Stimulated activated CD8-positive, alpha-beta memory T cell treated with anti-CD3 and anti-CD28 coated beads, Interleukin-7, amount 100 ng/mL, for 24 hours (primary cell): ENCODE results near the gene FAM177B.
"Not testable (repeated sequence)": the region's sequence is repeated elsewhere in the genome, so short reads cannot be mapped to it uniquely, and the experiment has no call there.

Experiments used
- DNase-seq: peaks from one replicate; pipeline ENCODE4 v3.0.0-alpha.2; 2020; ENCODE audit warnings: low read depth

The FAM177B gene

GRCh38 chr1:222741630-222742457 is 4.8 kb downstream of the FAM177B start:
- not testable (repeated sequence) for DNase-seq

GRCh38 chr1:222749927-222750326 is 12.9 kb downstream of the FAM177B start:
- DNase-seq, result no peak

- no peak for DNase-seq
Measured at GRCh38 chr1:222750651-222751050, 13.6 kb downstream of the FAM177B start.

GRCh38 chr1:222751255-222751654 is 14.3 kb downstream of the FAM177B start:
- DNase-seq, result no peak

GRCh38 chr1:222754366-222755139 is 17.6 kb downstream of the FAM177B start:
- no peak for DNase-seq

- no peak for DNase-seq
Measured at GRCh38 chr1:222757646-222758268, 20.8 kb downstream of the FAM177B start.

GRCh38 chr1:222759451-222760035 is 22.5 kb downstream of the FAM177B start:
- no peak for DNase-seq

GRCh38 chr1:222761083-222761482 is 24.1 kb downstream of the FAM177B start:
- DNase-seq, result no peak

GRCh38 chr1:222762178-222762577 is 25.2 kb downstream of the FAM177B start:
- not testable (repeated sequence) for DNase-seq

GRCh38 chr1:222767152-222767571 is 30.2 kb downstream of the FAM177B start:
- DNase-seq, result no peak

- no peak for DNase-seq
Measured at GRCh38 chr1:222768592-222768991, 31.6 kb downstream of the FAM177B start.

- no peak for DNase-seq
Measured at GRCh38 chr1:222769181-222769580, 32.2 kb downstream of the FAM177B start.

GRCh38 chr1:222769971-222770620 is 33.1 kb downstream of the FAM177B start:
- DNase-seq, result no peak

GRCh38 chr1:222772996-222773379 is 36.0 kb downstream of the FAM177B start:
- DNase-seq, result no peak

- DNase-seq, result no peak
Measured at GRCh38 chr1:222777463-222777862, 40.5 kb downstream of the FAM177B start.

- DNase-seq, result no peak
Measured at GRCh38 chr1:222777977-222778376, 41.0 kb downstream of the FAM177B start.

GRCh38 chr1:222781251-222781650 is 44.2 kb downstream of the FAM177B start:
- no peak for DNase-seq

- DNase-seq, result no peak
Measured at GRCh38 chr1:222783051-222783450, 46.0 kb downstream of the FAM177B start.

GRCh38 chr1:222784371-222784770 is 47.4 kb downstream of the FAM177B start:
- no peak for DNase-seq

- DNase-seq, result no peak
Measured at GRCh38 chr1:222784916-222785315, 47.9 kb downstream of the FAM177B start.

GRCh38 chr1:222785529-222785928 is 48.5 kb downstream of the FAM177B start:
- no peak for DNase-seq

- DNase-seq, result no peak
Measured at GRCh38 chr1:222786121-222786520, 49.1 kb downstream of the FAM177B start.
